IMR-90 (cell line): ENCODE measurements around the gene PRDM15. TPM values are rescaled to one million over a fixed set of nuclear protein-coding genes. Genes with fewer than 3 reads are reported as not detected.

Experiments
- ATAC-seq: fragments of 200-7000 bp; cut with Tn5 transposase; 2 replicates; pipeline ENCODE4 v1.9.1; 2020; ENCODE audit warnings: low read depth, mild to moderate bottlenecking, moderate library complexity
- BruUV-seq: library from RNA; stranded (reverse); fragments of 400-500 nt; replicated peaks from 2 replicates; lab custom pipeline; 2021; lab: Mats Ljungman, UMichigan
- CTCF ChIA-PET: fragments of 300-600 bp; formaldehyde crosslinking; extraction: SDS; loops from one replicate; lab custom pipeline; 2021; ENCODE audit warnings: antibody characterized with exemption; lab: Yijun Ruan, JAX
- POLR2A ChIA-PET: fragments of 300-600 bp; sonication (Branson Sonifier 250); formaldehyde crosslinking; loops from one replicate; lab custom pipeline; 2022; ENCODE audit warnings: antibody characterized with exemption; ENCODE audit not compliant: unreplicated experiment; lab: Charles Lee
- DNase-seq: peaks from one replicate; pipeline ENCODE4 v3.0.0; 2013
- H2AFZ ChIP-seq: replicated peaks from 2 replicates; pipeline ENCODE3; 2013; ENCODE audit warnings: low read length, mild to moderate bottlenecking; ENCODE audit not compliant: poor library complexity
- H2AK5ac ChIP-seq: 2 replicates; pipeline ENCODE4 v1.6.1; 2013; ENCODE audit warnings: low read depth, low read length, inconsistent platforms
- H2AK9ac ChIP-seq: replicated peaks from 2 replicates; pipeline ENCODE3; 2013; ENCODE audit warnings: mild to moderate bottlenecking, low read depth, low read length, moderate library complexity; ENCODE audit not compliant: poor library complexity
- H2BK120ac ChIP-seq: 2 replicates; pipeline ENCODE4 v1.6.1; 2013; ENCODE audit warnings: low read depth, low read length, inconsistent platforms
- H2BK15ac ChIP-seq: 3 replicates; pipeline ENCODE4 v1.6.1; 2013; ENCODE audit warnings: low read depth, low read length, inconsistent platforms
- H2BK20ac ChIP-seq: 2 replicates; pipeline ENCODE4 v1.6.1; 2013; ENCODE audit warnings: low read depth, mild to moderate bottlenecking, inconsistent platforms, low read length, moderate library complexity
- H2BK5ac ChIP-seq: 2 replicates; pipeline ENCODE4 v1.6.1; 2013; ENCODE audit warnings: mild to moderate bottlenecking, low read depth, low read length, inconsistent platforms; ENCODE audit not compliant: poor library complexity, severe bottlenecking
- H3K14ac ChIP-seq: replicated peaks from 2 replicates; pipeline ENCODE4 v1.6.1; 2013; ENCODE audit warnings: low read depth, low read length, inconsistent platforms
- H3K18ac ChIP-seq: 2 replicates; pipeline ENCODE4 v1.6.1; 2013; ENCODE audit warnings: low read depth, low read length, control low read depth
- H3K23ac ChIP-seq: 2 replicates; pipeline ENCODE4 v1.6.1; 2013; ENCODE audit warnings: low read depth, low read length, inconsistent platforms
- H3K27ac ChIP-seq: 2 replicates; pipeline ENCODE4 v1.5.1; 2013; ENCODE audit warnings: mild to moderate bottlenecking, control low read depth, low read length; ENCODE audit not compliant: insufficient read depth
- H3K27me3 ChIP-seq: 2 replicates; pipeline ENCODE4 v1.6.1; 2013; ENCODE audit warnings: low read length; ENCODE audit not compliant: control insufficient read depth, insufficient read depth
- H3K36me3 ChIP-seq: 2 replicates; pipeline ENCODE4 v1.6.1; 2013; ENCODE audit warnings: low read length, mixed read lengths; ENCODE audit not compliant: control insufficient read depth, insufficient read depth
- H3K4ac ChIP-seq: 2 replicates; pipeline ENCODE4 v1.6.1; 2013; ENCODE audit warnings: low read depth, low read length, inconsistent platforms
- H3K4me1 ChIP-seq: 2 replicates; pipeline ENCODE4 v1.6.1; 2013; ENCODE audit warnings: low read length, mixed read lengths; ENCODE audit not compliant: control insufficient read depth, insufficient read depth
- H3K4me2 ChIP-seq: 2 replicates; pipeline ENCODE4 v1.6.1; 2013; ENCODE audit warnings: low read depth, mild to moderate bottlenecking, control low read depth, low read length, moderate library complexity
- H3K4me3 ChIP-seq: 2 replicates; pipeline ENCODE4 v1.5.1; 2013; ENCODE audit warnings: low read depth, mild to moderate bottlenecking, control low read depth, low read length, moderate library complexity; ENCODE audit not compliant: insufficient read depth
- H3K56ac ChIP-seq: 2 replicates; pipeline ENCODE4 v1.6.1; 2013; ENCODE audit warnings: low read length, inconsistent platforms; ENCODE audit not compliant: insufficient read depth; ENCODE audit errors: extremely low read depth
- H3K79me1 ChIP-seq, 2 experiments: 2 replicates each; pipeline ENCODE4 v1.6.1; 2013; ENCODE audit warnings: low read length in 2 of 2, inconsistent platforms in 1 of 2, low read depth in 1 of 2
- H3K9ac ChIP-seq: 2 replicates; pipeline ENCODE4 v1.6.1; 2013; ENCODE audit warnings: low read depth, low read length, control low read depth
- H3K9me1 ChIP-seq: 2 replicates; pipeline ENCODE4 v1.6.1; 2013; ENCODE audit warnings: low read length, inconsistent platforms; ENCODE audit not compliant: insufficient read depth
- H3K9me3 ChIP-seq: 2 replicates; pipeline ENCODE4 v1.6.1; 2013; ENCODE audit warnings: low read length; ENCODE audit not compliant: control insufficient read depth, insufficient read depth
- H4K20me1 ChIP-seq: 2 replicates; pipeline ENCODE4 v1.6.1; 2013; ENCODE audit warnings: low read length, inconsistent platforms; ENCODE audit not compliant: insufficient read depth
- H4K5ac ChIP-seq: 2 replicates; pipeline ENCODE4 v1.6.1; 2013; ENCODE audit warnings: mild to moderate bottlenecking, low read depth, low read length, control low read depth
- H4K8ac ChIP-seq, 2 experiments: 2 replicates each; pipeline ENCODE4 v1.6.1; 2013; ENCODE audit warnings: low read depth in 2 of 2, low read length in 2 of 2, control low read depth in 1 of 2, inconsistent platforms in 1 of 2
- H4K91ac ChIP-seq: 2 replicates; pipeline ENCODE4 v1.6.1; 2013; ENCODE audit warnings: low read depth, low read length, inconsistent platforms; ENCODE audit not compliant: insufficient read depth
- BHLHE40 ChIP-seq: fragments of 150-350 bp; IDR thresholded peaks from 2 replicates; pipeline ENCODE4 v1.6.1; 2016; ENCODE audit warnings: mild to moderate bottlenecking, low read depth, low read length
- CEBPB ChIP-seq: IDR thresholded peaks from 2 replicates; pipeline ENCODE4 v1.6.1; 2012; ENCODE audit warnings: low read depth, low read length, improper control_type of control experiment
- CHD1 ChIP-seq: IDR thresholded peaks from 2 replicates; pipeline ENCODE4 v1.6.1; 2012; ENCODE audit warnings: low read depth, low read length, improper control_type of control experiment
- FOS ChIP-seq: fragments of 150-350 bp; IDR thresholded peaks from 2 replicates; pipeline ENCODE4 v1.6.1; 2016; ENCODE audit warnings: low read depth, low read length
- MAFK ChIP-seq: IDR thresholded peaks from 2 replicates; pipeline ENCODE4 v1.6.1; 2012; ENCODE audit warnings: low read depth, low read length, improper control_type of control experiment
- MAZ ChIP-seq: IDR thresholded peaks from 2 replicates; pipeline ENCODE4 v1.6.1; 2012; ENCODE audit warnings: low read depth, mild to moderate bottlenecking, low read length, improper control_type of control experiment, moderate library complexity, borderline replicate concordance
- MXI1 ChIP-seq: IDR thresholded peaks from 2 replicates; pipeline ENCODE4 v1.6.1; 2012; ENCODE audit warnings: low read depth, mild to moderate bottlenecking, low read length, moderate library complexity, borderline replicate concordance
- NFE2L2 ChIP-seq: fragments of 150-350 bp; IDR thresholded peaks from 2 replicates; pipeline ENCODE4 v1.6.1; 2016; ENCODE audit warnings: low read depth, mild to moderate bottlenecking, low read length
- POLR2A ChIP-seq: IDR thresholded peaks from 2 replicates; pipeline ENCODE4 v1.6.1; 2012; ENCODE audit warnings: mild to moderate bottlenecking, low read depth, low read length
- RAD21 ChIP-seq: IDR thresholded peaks from 2 replicates; pipeline ENCODE4 v1.6.1; 2012; ENCODE audit warnings: low read length, improper control_type of control experiment
- RCOR1 ChIP-seq: IDR thresholded peaks from 2 replicates; pipeline ENCODE4 v1.6.1; 2012; ENCODE audit warnings: mild to moderate bottlenecking, low read length, improper control_type of control experiment; ENCODE audit not compliant: insufficient replicate concordance
- RFX5 ChIP-seq: IDR thresholded peaks from 2 replicates; pipeline ENCODE4 v1.8.0; 2012; ENCODE audit warnings: low read depth, mild to moderate bottlenecking, low read length, moderate library complexity
- SMC3 ChIP-seq: fragments of 150-350 bp; IDR thresholded peaks from 2 replicates; pipeline ENCODE4 v1.6.1; 2016; ENCODE audit warnings: low read depth, mild to moderate bottlenecking, antibody characterized with exemption, low read length, moderate library complexity
- WGBS, 2 experiments: methylation state at CpG; one replicate each; pipeline versions ENCODE4 v1.1.5 to v1.1.7; 2013; ENCODE audit warnings: missing lambda C conversion rate in 2 of 2; ENCODE audit not compliant: insufficient read length in 1 of 2; ENCODE audit errors: extremely low coverage in 2 of 2; 5-methylcytosine and 5-hydroxymethylcytosine counted together
- dilution Hi-C: fragments of 300-500 bp; cut with HindIII; formaldehyde crosslinking; loops from one replicate; pipeline ENCODE4 v1.14.3; 2018; ENCODE audit warnings: low sequenced_read_pairs; ENCODE audit not compliant: unreplicated experiment
- in situ Hi-C: fragments of 300-500 bp; cut with MboI; formaldehyde crosslinking; loops from 3 replicates; pipeline ENCODE4 v1.14.3; 2019; ENCODE audit warnings: low sequenced_read_pairs, inconsistent platforms, mixed read lengths
- intact Hi-C: fragments of 100-400 bp; cut with micrococcal nuclease; formaldehyde crosslinking; loops from 2 replicates; pipeline ENCODE4 v1.10.0; 2022
- polyA plus RNA-seq, 3 experiments: library from polyadenylated mRNA; depleted of rRNA; stranded (reverse); fragments of >200 nt; gene quantifications; 2 replicates each; pipeline ENCODE4 v1.2.3, GENCODE V29; 2012; ENCODE audit warnings: low replicate concordance in 1 of 3
- total RNA-seq: library from RNA; depleted of rRNA; stranded (reverse); fragments of >200 nt; gene quantifications from 2 replicates; pipeline ENCODE4 v1.2.3, GENCODE V29; 2012
- TF ChIP-seq, protein P1 (sequence below): conservative IDR thresholded peaks from 2 replicates; pipeline ENCODE4 v1.5.1; 2012; ENCODE audit warnings: mild to moderate bottlenecking, low read depth, low read length, improper control_type of control experiment
- TF ChIP-seq, protein P2 (sequence below): fragments of 150-350 bp; IDR thresholded peaks from 2 replicates; pipeline ENCODE4 v1.6.1; 2017; ENCODE audit warnings: mild to moderate bottlenecking, antibody characterized with exemption, low read length, low read depth
- TF ChIP-seq, protein P3 (sequence below): fragments of 150-350 bp; IDR thresholded peaks from 2 replicates; pipeline ENCODE4 v1.6.1; 2016; ENCODE audit warnings: low read depth, mild to moderate bottlenecking, low read length, moderate library complexity, borderline replicate concordance

The PRDM15 gene
- total and polyA plus RNA-seq, 2 of the 4 experiments (the other 2 are of a cell fraction), result 7.3 to 8.8 TPM

DNA sequence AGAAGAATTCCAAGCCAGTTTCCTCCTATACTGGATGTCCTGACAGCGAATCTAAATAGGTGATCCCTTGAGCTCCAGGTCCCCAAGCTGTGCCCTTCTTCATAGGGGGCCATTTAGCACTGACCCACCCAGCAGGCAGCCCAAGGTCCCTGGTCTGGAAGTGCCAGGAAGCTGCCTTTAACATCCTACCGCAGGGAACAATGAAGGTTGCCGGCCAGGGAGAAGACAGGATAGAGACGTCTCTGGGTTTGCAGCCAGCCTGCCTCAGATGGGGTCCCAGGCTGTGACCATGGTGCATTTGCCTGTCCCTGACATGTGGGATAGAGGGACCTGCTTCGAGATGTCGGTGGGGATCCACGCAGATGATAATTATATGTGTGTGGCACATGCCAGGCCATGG is 109.6 kb downstream of the PRDM15 start:
- Histone ChIP-seq H3K18ac (no peak overlapping the region), H3K36me3 (no peaks in the 10 kb centered on the region), H3K9ac (no peak overlapping the region), H3K9me3 (peaks cover 5% of the 10 kb centered on the region; the same call in 1 of the 2 replicates), H2BK20ac (no peak overlapping the region), H3K4me3 (no peak overlapping the region), H2BK15ac (no peak overlapping the region), H3K9me1 (no peaks in the 10 kb centered on the region), H4K20me1 (no peaks in the 10 kb centered on the region), H2AFZ (no peak overlapping the region), H3K4ac (no peak overlapping the region), H3K27ac (no peak overlapping the region), H2AK5ac (no peak overlapping the region), H3K4me1 (peaks cover 4% of the 10 kb centered on the region), H2AK9ac (no peak overlapping the region), H2BK120ac (no peak overlapping the region), H3K23ac (no peak overlapping the region; the same call in 1 of the 2 replicates), H3K56ac (no peak overlapping the region), H3K14ac (no peak overlapping the region), H2BK5ac (no peak overlapping the region), H3K4me2 (no peak overlapping the region), H4K91ac (no peak overlapping the region), H3K27me3 (peaks cover 88% of the 10 kb centered on the region), H3K79me1 (no peaks in the 10 kb centered on the region), H4K8ac (no peak overlapping the region), H4K5ac (no peak overlapping the region)
- POLR2A ChIA-PET, result no interaction called here
- TF ChIP-seq CEBPB, result no peak
- TF ChIP-seq, protein P1, sequence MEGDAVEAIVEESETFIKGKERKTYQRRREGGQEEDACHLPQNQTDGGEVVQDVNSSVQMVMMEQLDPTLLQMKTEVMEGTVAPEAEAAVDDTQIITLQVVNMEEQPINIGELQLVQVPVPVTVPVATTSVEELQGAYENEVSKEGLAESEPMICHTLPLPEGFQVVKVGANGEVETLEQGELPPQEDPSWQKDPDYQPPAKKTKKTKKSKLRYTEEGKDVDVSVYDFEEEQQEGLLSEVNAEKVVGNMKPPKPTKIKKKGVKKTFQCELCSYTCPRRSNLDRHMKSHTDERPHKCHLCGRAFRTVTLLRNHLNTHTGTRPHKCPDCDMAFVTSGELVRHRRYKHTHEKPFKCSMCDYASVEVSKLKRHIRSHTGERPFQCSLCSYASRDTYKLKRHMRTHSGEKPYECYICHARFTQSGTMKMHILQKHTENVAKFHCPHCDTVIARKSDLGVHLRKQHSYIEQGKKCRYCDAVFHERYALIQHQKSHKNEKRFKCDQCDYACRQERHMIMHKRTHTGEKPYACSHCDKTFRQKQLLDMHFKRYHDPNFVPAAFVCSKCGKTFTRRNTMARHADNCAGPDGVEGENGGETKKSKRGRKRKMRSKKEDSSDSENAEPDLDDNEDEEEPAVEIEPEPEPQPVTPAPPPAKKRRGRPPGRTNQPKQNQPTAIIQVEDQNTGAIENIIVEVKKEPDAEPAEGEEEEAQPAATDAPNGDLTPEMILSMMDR, result no peak
- TF ChIP-seq NFE2L2, result no peak
- TF ChIP-seq BHLHE40, result no peak
- no peak for TF ChIP-seq FOS
- TF ChIP-seq RFX5, result no peak
- TF ChIP-seq, protein P2, sequence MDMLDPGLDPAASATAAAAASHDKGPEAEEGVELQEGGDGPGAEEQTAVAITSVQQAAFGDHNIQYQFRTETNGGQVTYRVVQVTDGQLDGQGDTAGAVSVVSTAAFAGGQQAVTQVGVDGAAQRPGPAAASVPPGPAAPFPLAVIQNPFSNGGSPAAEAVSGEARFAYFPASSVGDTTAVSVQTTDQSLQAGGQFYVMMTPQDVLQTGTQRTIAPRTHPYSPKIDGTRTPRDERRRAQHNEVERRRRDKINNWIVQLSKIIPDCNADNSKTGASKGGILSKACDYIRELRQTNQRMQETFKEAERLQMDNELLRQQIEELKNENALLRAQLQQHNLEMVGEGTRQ, result no peak
- no peak for TF ChIP-seq MXI1
- no peak for TF ChIP-seq MAZ
- no peak for TF ChIP-seq RAD21
- no peak for TF ChIP-seq MAFK
- no peak for TF ChIP-seq RCOR1
- TF ChIP-seq, protein P3, sequence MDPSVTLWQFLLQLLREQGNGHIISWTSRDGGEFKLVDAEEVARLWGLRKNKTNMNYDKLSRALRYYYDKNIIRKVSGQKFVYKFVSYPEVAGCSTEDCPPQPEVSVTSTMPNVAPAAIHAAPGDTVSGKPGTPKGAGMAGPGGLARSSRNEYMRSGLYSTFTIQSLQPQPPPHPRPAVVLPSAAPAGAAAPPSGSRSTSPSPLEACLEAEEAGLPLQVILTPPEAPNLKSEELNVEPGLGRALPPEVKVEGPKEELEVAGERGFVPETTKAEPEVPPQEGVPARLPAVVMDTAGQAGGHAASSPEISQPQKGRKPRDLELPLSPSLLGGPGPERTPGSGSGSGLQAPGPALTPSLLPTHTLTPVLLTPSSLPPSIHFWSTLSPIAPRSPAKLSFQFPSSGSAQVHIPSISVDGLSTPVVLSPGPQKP, result no peak
- TF ChIP-seq CHD1, result no peak
- TF ChIP-seq POLR2A, result no peak
- no peak for TF ChIP-seq SMC3
- in situ Hi-C loops, result loop anchor here (5.0 kb wide), 1 partner anchor 152 kb away; no protein-coding TSS in a partner anchor
- WGBS, 2 experiments, result 70% methylated on average over 3 of the region's 7 CpGs; no CpG with 5 or more reads in 1 of the 2 experiments
- intact Hi-C loops, result no loop called here
- dilution Hi-C loops, result no loop called here
- no TSS peak for BruUV-seq
- no peak for DNase-seq
- CTCF ChIA-PET, result interaction anchor here (0.6 to 2.9 kb wide), 2 partner anchors 157 to 486 kb away, joined by 3 to 21 read pairs; no protein-coding TSS in a partner anchor
- ATAC-seq, result no peak
